ENCODE results near the gene ATAD3A.

- TF ChIP-seq SMC3 (conservative IDR thresholded peaks at IDR 0.05; ENCODE audit: poor library complexity) (no peak), CTCF (IDR thresholded peaks at IDR 0.05; ENCODE audit: poor library complexity, severe bottlenecking) (no peak), EZH2 (IDR thresholded peaks at IDR 0.05; ENCODE audit: borderline replicate concordance, insufficient read depth, low read length, poor library complexity, severe bottlenecking) (no peak), TAF1 (IDR thresholded peaks at IDR 0.05; ENCODE audit: low read depth) (no peak), RAD21 (conservative IDR thresholded peaks at IDR 0.05) (no peak)
Observed at GRCh38 chr1:1551524-1552262, 39.7 kb downstream of the ATAD3A start.
